Activated CD4-positive, alpha-beta T cell treated with anti-CD3 and anti-CD28 coated beads, Interleukin-2, amount 50 U/mL, for 24 hours (primary cell): ENCODE measurements around the gene PIGQ.

ENCODE experiments used
- DNase-seq, 2 donors: peaks; one replicate each; pipeline ENCODE4 v3.0.0-alpha.2; 2020; ENCODE audit warnings: low read depth in 1 of 2, low spot score in 1 of 2

PIGQ gene

DNA sequence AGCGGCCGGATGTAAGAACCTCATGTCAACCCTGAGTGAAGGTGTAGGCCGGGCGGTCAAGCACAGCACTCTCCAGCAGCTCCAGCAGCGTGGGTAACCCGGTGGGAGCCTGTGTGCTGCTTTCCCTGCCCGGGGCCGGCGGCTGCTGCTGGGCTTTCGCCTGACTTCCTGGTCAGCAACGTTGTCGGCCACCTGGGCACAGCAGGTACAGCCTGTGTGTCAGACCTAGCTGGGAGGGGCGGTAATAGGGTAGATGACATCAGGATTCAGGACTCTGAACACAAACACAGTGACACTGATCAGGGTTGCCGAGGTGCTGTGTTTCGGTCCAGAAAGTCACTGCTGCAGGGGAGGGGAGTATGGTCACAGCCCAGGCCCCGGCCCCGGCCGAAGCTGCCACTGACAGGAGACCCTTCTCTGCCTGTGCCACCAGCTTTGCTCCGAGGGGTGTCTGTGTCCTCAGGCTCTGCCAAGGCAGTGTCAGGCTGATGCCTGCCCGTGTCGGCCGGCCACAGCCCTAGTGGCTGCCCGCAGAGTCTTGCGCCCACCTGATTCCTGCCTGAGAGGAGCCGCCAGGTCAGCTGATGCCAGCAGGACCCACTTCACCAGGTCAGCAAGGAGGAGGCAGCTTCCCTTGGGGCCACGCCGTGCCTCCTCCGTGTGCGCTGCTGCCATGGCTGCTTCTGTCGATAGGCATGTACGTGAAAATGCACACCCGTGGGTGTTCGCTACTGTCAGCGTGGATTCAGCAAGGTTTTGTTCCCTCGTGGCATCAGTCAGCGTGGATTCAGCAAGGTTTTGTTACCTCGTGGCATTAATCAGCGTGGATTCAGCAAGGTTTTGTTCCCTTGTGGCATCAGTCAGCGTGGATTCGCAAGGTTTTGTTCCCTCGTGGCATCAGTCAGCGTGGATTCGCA is 29.3 kb downstream of the PIGQ start:
- DNase-seq = no peak

DNA sequence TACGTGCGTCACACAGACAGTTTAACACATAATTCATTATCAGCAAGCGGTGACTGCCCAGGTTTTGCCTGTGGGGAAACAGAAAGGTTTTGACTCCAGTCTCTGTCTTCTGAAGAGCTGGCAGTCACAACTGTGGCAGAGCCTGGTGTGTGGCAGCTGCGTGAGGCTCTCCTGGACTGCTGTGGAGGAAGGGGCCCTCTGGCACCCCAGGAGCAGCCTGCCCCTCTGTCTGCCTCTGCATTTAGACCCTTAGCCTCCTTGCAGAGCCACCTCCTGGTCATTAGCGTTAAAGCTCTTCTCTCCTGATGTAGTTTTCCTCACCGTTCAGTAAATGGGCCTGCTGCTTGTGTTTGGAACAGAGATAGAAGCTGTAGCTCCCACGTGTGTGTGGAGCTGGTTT is 31.0 kb downstream of the PIGQ start:
- DNase-seq = no peak

DNA sequence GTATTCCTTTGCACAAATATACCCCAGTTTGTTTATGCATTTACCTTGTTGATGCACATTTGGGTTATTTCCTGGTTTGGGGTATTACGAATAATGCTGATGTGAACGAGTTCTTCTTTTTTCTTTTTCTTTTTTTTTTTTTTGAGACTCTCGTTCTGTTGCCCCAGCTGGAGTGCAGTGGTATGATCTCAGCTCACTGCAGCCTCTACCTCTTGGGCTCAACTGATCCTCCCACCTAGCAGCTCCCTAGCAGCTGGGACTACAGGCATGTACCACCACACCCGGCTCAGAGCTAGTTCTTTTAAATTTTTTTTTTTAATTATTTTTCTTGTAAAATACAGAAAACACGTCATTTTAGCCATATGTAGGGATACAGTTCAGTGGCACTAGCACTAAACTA is 34.2 kb downstream of the PIGQ start:
- DNase-seq = no peak

DNA sequence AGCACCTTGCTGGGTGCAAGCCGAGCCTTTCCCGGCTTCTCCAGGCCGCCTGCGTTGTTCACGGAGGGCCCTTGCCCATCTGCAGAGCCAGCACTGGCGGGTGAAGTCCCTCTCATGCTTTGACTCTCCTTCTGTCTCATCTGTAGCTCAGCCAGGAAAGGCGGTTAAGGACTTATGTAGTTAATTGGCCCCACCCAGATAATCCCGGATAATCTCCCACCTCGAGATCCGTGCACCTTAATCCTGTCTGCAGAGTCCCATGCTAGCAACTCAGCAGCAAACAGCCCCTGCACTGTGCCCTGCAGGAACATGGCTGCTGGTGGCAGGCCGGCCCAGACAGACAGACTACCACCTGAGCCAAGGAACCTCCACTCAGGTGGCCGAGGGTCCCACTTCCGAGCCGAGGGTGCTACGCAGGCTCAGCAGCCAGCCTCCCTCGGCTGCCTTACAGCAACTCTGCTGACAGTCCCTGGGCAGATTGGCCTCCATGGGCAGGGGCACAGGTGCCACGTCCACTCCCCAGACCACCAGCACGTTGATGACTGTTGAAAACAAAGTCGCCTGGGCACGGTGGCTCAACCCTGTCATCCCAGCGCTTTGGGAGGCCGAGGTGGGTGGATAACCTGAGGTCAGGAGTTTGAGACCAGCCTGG is 37.0 kb downstream of the PIGQ start:
- no peak for DNase-seq

DNA sequence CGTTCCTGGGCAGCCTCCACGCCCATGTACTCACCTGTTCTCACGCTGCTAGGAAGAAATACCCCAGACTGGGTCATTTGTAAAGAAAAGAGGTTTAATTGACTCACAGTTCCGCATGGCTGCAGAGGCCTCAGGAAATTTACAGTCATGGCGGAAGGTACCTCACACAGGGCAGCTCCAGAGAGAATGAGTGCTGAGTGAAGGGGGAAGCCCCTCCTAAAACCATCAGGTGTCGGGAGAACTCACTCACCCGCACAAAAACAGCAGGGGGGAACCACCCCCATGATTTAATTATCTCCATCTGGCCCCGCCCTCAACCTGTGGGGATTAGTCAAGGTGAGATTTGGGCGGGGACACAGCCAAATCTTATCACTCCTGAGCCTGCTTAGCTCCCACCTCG is 38.3 kb downstream of the PIGQ start:
- peak in 1 of 2 donors; percentile 32 for DNase-seq

DNA sequence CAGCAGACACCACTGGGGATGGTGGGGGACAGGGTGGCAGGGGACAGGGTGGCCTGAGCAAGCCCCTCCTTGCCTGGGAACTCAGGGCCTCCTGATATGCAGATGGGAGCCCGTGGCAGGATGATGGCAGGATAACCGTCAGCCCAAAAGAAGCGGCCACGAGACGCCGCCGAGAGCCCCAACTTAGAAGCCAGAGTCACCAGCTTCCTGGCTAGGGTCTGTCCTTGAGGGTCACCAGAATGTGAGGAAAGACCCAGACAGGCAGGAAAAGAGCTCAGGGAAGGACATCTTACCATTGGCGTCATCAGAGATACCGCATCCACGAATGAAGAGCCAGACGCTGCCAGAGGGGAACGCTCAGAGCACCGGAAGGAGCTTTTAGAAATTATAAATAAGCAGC is 39.5 kb downstream of the PIGQ start:
- no peak for DNase-seq

DNA sequence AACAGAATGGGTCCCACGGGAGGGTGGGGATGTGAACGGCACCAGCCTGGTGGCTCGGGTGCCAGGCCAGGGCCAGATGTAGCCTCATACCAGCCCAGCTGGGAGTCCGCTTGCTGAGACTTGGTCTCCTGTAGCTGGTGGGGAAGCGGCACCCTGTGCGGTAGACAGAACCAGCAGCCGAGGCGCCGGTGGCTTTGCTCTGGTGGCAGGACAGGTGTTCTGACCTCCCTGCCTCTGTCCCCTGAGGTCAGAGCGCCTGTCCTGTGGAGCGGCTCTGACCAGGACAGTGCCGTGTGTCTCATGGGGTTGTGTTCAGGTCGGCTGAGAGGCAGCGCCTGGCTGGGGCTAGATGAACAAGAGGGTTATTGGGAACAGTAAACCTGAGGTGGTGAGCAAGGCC is 40.2 kb downstream of the PIGQ start:
- no peak for DNase-seq

DNA sequence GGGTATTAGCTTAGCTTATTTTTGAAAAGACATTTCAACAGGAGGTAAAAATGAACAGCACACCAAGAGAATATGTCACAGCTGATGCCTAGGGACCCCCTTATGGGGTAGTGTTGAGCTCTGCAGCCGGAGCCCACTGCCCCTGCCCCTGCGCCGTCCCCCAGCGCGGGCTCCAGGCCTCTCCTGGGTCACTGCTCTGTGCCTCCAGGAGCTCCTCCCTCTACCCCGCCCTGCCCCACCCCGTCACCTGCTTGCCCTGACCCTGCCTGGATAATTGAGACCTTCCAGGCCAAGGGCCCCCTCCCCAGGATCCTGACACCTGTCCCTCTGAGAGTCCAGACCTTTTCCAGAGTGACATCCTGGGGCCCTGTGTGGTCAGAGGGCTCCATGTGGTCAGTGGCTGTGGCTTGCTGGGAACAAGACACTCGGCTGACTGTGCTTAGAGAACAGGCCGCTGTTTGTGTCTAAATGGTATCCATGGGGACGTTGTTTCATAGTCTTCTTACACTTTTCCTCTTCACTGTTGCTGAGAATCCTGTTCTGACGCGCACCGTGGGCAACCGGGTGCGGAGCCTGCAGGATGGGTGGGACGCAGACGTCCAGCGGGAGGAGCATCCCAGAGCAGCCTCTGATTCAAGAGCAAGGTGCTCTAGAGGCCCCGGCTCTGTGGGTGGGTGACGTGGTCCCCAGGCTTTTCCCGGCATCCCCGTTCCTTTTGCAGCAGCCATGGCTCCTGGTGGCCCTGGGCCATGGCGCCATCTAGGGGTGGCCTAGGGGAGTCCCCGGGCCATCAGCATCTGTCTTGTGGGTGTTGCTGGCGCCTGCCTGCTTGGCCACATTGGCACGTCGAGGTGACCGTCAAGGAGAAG is 41.0 kb downstream of the PIGQ start:
- peak; percentile 29 to 32 for DNase-seq

DNA sequence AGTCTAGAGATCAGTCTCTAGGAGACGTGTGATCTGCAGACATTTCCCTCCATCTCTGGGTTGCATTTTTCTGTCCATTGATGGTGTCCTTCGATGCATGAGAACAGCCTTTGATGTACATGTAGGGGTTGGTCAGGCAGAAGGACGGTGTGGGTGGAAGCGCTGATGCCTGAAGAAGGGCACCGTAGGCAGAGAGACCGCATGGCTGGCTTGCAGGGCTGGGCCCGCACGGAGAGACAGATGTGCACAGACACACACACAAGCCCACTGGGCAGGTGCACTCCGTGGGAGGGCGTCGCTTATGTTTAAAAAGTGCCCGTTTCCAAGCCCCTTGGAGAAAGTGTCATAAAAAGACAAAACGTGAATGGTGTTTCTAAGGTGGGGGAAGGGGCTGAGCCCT is 45.4 kb downstream of the PIGQ start:
- no peak for DNase-seq

DNA sequence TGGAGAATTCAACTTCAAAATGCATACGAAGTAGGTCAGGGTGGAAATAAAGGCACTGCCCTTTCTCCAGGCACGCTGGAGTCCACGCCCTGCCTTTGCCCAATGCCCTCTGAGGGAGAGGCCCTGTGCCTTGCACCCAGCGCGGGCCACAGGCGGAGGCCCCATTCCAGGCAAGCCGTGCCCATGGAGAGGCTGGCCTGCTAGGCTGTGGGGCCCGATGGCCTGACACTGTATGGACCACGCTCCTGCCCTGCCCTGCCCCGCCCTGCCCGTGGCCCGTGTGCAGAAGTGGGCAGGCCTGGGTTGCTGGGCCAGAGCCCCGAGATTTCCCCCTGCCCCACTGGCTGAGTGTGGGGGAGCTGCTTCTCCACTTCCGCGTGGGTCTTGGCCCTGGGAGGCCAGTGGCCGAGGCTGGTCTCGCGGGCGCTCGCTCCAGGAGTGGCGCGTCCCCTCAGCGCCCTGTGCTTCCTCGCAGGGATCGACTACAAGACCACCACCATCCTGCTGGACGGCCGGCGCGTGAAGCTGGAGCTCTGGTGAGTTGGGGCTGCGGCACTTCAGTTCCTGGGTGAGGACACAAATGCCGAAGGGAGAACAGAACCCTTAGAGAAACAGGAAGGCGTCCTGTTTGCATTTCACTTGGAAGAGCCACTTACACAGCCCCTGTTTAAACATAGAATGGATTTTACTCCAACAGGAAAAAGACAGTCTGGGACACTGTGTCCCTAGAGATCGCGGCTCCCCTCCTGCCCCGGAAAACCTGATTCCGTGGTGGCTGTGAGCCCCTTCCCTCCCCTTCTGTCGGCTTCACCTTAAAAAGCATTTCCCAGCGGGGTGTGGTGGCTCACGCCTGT is 47.2 kb downstream of the PIGQ start:
- no peak for DNase-seq

DNA sequence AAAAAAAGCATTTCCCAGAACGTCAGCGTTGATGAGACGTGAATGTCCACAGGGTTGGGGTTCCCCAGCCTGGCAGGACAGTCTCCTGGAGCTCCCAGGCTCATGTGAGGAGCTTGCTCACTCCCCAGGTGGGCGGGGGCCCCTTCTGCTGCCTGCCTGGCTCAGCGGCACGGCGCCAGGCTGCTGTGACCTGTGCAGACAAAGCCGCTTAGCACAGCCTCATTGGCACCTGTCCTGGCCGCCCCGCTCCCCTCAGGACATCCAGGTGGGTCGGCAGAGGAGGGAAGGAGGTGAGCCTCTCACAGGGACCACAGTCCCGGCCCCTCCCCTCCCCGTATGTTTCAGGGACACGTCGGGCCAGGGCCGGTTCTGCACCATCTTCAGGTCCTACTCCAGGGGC is 48.1 kb downstream of the PIGQ start:
- DNase-seq = no peak

DNA sequence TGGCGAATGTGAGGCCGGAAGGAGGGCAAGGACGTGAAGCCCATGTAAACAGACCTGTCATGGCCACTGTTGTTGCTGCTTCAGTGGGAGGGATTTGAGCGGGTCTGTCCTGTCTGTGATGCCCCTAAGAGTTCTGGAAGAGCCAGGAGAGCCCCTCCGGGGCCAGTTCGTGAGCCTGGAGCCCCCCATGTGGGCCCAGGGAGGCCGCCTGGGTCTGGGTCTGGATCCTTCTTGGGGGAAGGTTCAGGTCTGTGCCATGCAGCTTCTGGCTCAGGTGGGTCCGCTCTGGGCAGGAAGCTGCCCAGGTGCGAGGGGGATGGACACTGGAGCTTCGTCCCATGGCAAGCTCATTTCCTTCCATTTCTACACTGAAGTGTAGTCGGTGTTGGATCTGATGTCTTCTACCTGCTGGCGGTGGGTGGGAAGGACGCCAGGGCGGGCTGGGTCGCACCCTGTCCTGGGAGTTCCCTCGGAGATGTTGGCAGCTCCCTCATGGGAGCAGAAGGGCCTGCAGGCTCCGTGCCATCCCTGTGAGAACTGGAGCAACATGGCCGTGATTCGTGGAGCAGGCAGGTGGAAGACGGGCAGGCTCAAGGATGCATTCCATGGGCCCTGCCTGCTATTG is 49.8 kb downstream of the PIGQ start:
- DNase-seq = no peak

DNA sequence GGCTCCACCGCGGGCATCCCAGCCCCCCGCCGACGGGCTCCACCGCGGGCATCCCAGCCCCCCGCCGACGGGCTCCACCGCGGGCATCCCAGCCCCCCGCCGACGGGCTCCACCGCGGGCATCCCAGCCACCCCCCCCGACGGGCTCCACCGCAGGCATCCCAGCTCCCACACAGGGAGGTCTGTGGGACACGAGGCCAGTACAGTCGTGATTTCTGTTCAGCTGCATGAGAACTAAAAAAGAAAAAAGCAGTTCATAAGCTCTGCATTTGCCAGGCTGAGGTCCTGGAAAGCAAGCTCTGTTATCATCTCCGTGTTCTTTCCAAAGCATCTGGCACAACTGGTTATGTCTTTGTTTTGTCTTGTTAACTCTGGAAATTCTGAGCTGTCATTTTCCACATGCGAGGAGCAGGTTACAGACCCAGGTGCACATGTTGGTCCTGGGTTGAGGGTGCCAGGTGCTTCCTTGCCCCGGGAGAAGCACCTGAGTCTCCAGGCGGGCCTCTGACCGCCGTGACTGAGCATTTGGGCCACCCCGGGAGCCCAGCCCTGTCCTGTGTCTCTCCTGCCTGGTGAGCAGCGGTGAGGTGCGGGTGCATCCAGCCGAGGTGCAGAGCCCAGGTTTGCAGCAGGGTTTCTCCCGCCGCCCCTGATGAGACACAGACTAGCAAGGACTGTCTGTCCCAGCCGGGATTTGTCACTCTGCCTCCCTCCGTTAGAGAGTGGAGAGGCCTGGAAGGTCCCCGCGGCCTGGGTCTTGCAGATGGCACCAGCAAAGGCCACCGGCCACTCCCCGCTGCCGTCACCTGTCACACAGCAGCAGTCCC is 51.1 kb downstream of the PIGQ start:
- DNase-seq = no peak

DNA sequence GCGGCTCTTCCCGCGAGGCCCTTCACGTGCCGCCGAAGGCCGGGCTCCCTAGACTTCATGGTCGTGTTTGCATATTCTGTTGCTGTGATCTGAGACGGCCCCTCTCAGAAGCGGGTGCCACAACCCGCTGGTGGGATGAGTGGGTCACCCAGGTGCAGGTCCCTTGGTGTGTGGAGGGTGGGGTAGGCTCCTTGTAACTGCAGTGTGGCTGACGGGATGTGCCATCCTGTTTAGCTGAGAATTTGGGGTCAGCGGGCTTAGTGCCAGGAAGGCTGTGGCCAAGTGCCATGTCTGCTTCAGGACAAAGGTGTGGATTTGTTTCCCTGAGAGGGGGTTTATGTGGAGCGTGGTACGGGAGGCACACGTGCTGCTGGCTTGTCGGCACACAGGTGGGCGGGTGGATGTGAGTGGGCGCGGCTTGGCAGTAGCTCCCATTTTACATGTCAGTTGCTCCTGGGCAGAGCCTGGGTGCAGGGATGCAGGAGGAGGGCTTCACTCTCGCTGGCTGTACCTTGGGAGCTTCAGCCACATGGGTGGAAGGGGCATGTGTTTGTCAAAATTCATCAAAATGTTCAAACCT is 51.8 kb downstream of the PIGQ start:
- no peak for DNase-seq

DNA sequence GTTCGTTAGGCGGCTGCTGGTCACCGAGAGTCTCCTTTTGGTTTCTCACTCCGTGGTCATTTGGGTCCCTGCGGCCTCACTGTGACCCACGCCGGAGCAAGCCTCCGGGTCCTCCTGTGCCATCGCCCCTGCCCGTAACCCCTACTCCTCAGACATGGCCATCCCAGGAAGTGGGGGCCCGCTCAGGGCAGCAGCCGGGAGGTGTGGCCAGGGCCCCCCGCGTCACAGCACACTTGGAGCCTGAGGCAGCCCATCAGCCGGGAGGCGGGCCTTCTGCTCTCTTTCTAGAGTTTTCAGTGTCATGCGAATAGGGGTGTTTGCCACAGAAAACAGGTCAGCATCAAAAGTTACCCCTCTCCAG is 53.1 kb downstream of the PIGQ start:
- no peak for DNase-seq

DNA sequence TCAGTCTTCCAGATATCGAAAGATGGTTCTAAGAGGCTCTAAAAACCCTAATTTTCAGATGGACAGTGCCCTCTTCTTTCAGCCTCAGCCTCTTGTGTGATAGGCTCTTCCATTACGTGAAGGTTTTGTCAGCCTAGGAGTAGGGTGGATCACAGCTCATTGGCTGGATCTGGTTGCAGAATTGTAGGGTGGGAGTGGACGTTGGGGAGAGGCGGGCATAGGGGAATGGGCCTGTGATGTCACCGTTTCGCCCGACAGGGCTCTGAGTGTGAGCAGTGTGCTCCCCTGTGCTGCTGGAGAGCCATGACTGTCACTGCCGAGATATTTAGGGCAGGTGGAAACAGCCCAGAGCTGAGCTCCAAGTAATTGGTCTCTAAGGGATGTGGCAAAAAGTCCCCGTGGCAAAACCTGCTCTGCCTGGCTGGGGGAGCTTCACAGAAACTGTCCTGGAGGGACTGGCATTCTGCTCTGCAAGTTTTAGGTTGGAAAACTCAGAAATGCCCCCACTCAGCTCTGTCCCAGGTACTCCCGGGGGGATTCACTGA is 54.8 kb downstream of the PIGQ start:
- DNase-seq = no peak

DNA sequence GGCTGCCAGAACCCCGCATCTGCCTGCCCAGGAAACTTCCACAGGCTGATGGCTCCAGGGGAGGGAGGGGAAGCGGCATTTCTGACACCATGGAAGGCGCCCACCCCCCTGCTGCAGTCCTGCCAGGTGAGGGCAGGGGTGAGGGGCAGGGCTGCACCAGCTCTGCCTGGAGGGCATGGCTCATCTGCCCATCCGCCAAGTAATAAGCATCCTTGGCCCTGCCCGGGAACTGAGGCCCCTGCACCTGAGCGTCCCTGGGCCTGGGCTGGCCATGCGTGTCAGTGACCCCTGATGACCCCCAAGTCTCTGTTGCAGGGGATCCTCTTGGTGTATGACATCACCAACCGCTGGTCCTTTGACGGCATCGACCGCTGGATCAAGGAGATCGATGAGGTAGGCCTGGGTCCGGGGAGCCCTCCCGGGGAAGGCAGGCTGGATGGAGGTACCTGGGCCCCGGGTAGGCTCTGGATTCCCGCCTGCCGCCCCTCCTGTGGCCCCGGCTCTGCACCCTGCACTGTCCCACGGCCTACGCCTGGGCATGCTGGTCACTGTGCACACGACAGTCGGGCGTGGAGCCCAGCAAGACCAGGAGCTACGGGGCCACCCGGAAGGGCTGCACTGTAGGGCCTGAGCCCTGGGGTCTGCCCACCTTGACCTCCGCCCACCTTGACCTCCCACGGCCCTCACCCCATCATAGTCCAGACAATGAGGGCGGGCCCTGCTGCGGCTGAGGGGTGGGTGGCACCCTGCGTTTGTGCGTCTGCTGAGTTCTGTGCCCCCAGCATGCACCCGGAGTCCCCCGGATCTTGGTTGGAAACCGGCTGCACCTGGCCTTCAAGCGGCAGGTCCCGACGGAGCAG is 55.6 kb downstream of the PIGQ start:
- no peak for DNase-seq
